BLaER1 treated with 17β-estradiol and CSF1 and Interleukin-3, amounts not matched to agents 10 nM and 100 nM (cell line): Measurements from ENCODE around the gene PCCA.
"Not testable (repeated sequence)": the region's sequence is repeated elsewhere in the genome, so short reads cannot be mapped to it uniquely, and the experiment has no call there.

Experiments
- H3K27ac ChIP-seq, 11 experiments: shearing (Covaris generic); formaldehyde crosslinking; 2 replicates each; pipeline ENCODE4 v1.8.1; 2022
- H3K27me3 ChIP-seq, 11 experiments: shearing (Covaris generic); formaldehyde crosslinking; 2 replicates each; pipeline ENCODE4 v1.8.1; 2022
- H3K36me3 ChIP-seq, 11 experiments: shearing (Covaris generic); formaldehyde crosslinking; 2 replicates each; pipeline ENCODE4 v1.8.1; 2022
- H3K4me1 ChIP-seq, 10 experiments: shearing (Covaris generic); formaldehyde crosslinking; 2 replicates each; pipeline ENCODE4 v1.8.1; 2022
- H3K4me2 ChIP-seq, 11 experiments: shearing (Covaris generic); formaldehyde crosslinking; 2 replicates each; pipeline ENCODE4 v1.8.1; 2022
- H3K4me3 ChIP-seq, 10 experiments: shearing (Covaris generic); formaldehyde crosslinking; 2 replicates each; pipeline ENCODE4 v1.8.1; 2022
- H3K9ac ChIP-seq, 11 experiments: shearing (Covaris generic); formaldehyde crosslinking; 2 replicates each; pipeline ENCODE4 v1.8.1; 2022
- H3K9me3 ChIP-seq, 11 experiments: shearing (Covaris generic); formaldehyde crosslinking; replicated peaks in 1 of 11; 2 replicates each; pipeline ENCODE4 v1.8.1; 2022
- H4K20me1 ChIP-seq, 11 experiments: shearing (Covaris generic); formaldehyde crosslinking; 2 replicates each; pipeline ENCODE4 v1.8.1; 2022
- Cebpa-rat ChIP-seq, 11 experiments: shearing (Covaris generic); IDR thresholded peaks; 2 replicates each; pipeline ENCODE4 v1.8.1; 2022

PCCA gene

DNA sequence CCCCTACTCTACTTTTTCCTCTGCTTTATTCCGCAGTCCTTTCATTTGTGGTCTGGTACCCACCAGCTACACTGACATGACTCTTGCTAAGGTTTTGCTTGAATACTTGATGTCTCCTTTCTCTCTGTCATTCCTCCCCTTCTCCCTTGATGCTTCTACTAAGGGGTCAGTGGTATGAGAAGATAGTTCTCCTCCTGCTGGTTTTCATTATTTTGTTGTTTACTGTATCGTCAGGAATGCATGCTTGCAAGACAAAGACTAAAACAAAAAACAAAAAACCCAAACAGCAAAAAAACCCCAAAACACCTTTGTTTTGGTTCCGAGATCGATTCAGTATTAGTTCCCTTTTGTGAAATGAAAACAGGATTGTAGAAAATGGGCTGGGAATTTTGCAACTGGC lies 59.5 kb downstream of the PCCA start:
- Histone ChIP-seq H3K4me1 (no peaks in the 10 kb centered on the region), H3K4me2 (no peak overlapping the region), H3K9ac (no peak overlapping the region), H3K27ac (no peak overlapping the region), H3K4me3 (no peak overlapping the region), H3K36me3 (peaks cover 0 to 7% (median 0%) of the 10 kb centered on the region in 11 experiments; a peak in 4 of 22 replicates), H3K9me3 (peaks cover 20 to 34% (median 28%) of the 10 kb centered on the region in 11 experiments), H4K20me1 (no peaks in the 10 kb centered on the region), H3K27me3 (no peaks in the 10 kb centered on the region)
- no peak for TF ChIP-seq Cebpa-rat (IDR thresholded peaks at IDR 0.05)

DNA sequence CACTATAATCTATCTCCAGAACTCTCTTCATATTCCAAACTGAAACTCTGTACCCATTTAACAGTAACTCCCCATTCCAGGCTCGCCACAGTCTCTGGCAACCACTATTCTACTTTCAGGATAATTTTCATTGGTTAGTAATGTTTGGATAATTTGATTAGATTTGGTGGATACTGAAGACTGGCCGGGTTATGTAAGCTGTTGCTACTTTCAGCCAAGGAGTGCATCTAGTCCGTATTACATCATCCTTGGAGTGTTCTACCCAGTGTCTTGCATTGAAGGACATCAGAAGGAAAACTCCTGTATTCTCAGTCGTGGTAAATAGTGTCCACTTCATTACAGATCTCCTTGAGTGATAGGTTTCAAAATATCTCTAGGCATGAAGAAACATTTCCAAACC lies 60.5 kb downstream of the PCCA start:
- no peak overlapping the region for H3K4me3 ChIP-seq
- no peak overlapping the region for H3K4me2 ChIP-seq
- H3K9ac ChIP-seq: no peak overlapping the region
- H3K36me3 ChIP-seq: peaks cover 0 to 7% (median 0%) of the 10 kb centered on the region in 11 experiments; a peak in 4 of 22 replicates
- no peaks in the 10 kb centered on the region for H4K20me1 ChIP-seq
- peaks cover 20 to 34% (median 27%) of the 10 kb centered on the region in 11 experiments for H3K9me3 ChIP-seq
- no peak overlapping the region for H3K27ac ChIP-seq
- no peak for TF ChIP-seq Cebpa-rat (IDR thresholded peaks at IDR 0.05)
- H3K27me3 ChIP-seq: no peaks in the 10 kb centered on the region
- H3K4me1 ChIP-seq: no peaks in the 10 kb centered on the region

DNA sequence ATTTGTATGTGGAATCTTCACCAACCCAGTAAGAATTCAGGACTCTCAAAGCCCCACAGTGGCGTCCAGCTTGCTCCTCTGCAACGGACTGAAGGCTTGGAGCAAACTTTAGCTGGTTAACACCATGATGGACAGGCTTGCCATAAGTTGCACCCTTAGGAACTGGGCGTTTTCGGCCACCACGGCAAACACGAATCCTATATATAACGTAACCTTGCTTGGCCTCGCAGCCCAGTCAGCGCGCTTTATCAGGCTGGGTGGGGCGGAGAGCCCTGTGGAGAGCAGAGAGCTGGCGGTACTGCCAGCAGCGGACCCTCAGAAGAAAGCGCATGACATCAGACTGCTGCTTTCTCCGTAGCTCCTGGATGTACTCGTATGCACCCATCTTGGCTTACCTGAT lies 61.8 kb downstream of the PCCA start:
- H3K4me3 ChIP-seq, H3K27ac ChIP-seq, H3K4me1 ChIP-seq, H4K20me1 ChIP-seq, H3K27me3 ChIP-seq, H3K36me3 ChIP-seq, H3K9ac ChIP-seq, H3K4me2 ChIP-seq: not testable (repeated sequence)
- H3K9me3 ChIP-seq: peaks cover 11 to 23% (median 18%) of the 10 kb centered on the region in 11 experiments

DNA sequence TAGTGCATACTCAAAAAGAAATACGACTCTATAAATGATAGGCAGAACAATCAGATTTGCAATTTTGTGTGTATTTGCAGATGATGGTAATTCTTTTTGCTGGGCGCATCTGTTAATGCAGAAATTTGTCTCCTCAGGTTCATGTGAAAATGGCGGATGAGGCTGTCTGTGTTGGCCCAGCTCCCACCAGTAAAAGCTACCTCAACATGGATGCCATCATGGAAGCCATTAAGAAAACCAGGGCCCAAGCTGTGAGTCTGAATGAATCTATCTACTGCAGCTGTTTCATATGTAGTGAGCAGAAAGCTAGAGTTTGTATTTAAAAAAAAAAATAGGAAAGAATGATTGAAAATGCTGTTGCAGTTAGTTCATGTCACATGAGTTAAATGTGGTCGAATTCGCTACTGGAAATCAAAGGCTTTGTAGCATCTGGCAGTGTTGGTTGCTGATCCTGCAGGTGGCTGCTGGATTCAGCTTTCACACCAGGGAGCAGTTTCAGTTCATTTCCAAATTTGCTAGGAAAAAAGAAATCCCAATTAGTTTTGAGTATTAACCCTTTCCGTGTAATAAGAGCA lies 66.0 kb downstream of the PCCA start:
- Histone ChIP-seq H3K36me3 (peaks cover 0 to 10% (median 0%) of the 10 kb centered on the region in 11 experiments; a peak in 3 of 22 replicates), H3K4me3 (no peak overlapping the region), H3K27me3 (no peaks in the 10 kb centered on the region), H4K20me1 (no peaks in the 10 kb centered on the region), H3K9ac (no peak overlapping the region), H3K9me3 (no peaks in the 10 kb centered on the region), H3K4me1 (peaks cover 0 to 7% (median 0%) of the 10 kb centered on the region in 10 experiments; a peak in 4 of 20 replicates), H3K27ac (no peak overlapping the region), H3K4me2 (no peak overlapping the region)
- TF ChIP-seq Cebpa-rat (IDR thresholded peaks at IDR 0.05): no peak

DNA sequence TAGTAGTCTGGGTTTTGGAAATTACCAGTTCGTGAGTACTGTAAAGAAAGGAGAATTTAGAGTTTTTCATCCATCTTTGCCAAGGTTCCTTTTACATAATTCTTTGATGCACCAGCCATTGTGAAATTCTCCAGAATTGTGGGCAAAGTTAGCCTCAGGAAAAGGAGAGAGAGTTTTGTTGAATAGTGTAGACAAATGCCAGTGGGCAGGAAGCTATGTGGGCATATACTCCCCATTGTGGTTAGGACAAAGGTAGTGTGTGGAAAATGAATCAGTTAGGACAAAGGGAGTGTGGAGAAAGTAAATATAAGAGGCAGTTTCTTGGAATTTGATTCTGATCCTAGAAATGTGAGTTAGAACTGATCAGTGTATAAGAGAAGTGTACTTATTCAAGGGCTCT lies 67.9 kb downstream of the PCCA start:
- Histone ChIP-seq H4K20me1 (no peaks in the 10 kb centered on the region), H3K9ac (no peak overlapping the region), H3K4me2 (peak overlapping the region in 1 of 11 experiments; percentile 4; a peak in 1 of 22 replicates), H3K36me3 (peaks cover 0 to 10% (median 0%) of the 10 kb centered on the region in 11 experiments; a peak in 2 of 22 replicates), H3K27me3 (no peaks in the 10 kb centered on the region), H3K27ac (no peak overlapping the region), H3K4me1 (peaks cover 0 to 7% (median 0%) of the 10 kb centered on the region in 10 experiments; a peak in 4 of 20 replicates), H3K4me3 (no peak overlapping the region), H3K9me3 (no peaks in the 10 kb centered on the region)
- TF ChIP-seq Cebpa-rat (IDR thresholded peaks at IDR 0.05): no peak

DNA sequence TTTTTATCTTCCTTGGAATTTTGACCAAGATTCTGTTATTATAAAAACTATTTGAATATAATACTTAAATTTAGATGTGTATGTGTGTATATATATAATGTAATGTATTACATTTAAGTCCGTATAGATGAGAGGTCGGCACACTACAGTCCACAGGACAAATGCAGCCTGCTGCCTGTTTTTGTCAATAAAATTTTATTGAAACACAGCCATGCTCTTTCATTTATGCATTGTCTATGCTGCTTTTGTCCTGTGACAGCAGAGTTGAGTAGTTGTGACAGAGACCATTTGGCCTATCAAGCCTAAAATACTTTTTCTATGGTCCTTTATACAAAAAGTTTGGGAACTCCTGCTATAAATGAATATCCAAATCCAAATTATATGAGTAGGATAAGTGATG lies 69.7 kb downstream of the PCCA start:
- Histone ChIP-seq H3K9me3 (no peaks in the 10 kb centered on the region), H3K27ac (no peak overlapping the region), H3K9ac (no peak overlapping the region), H3K4me3 (no peak overlapping the region), H3K27me3 (no peaks in the 10 kb centered on the region), H3K4me2 (no peak overlapping the region), H3K4me1 (peaks cover 0 to 7% (median 0%) of the 10 kb centered on the region in 10 experiments; a peak in 4 of 20 replicates), H3K36me3 (peaks cover 0 to 10% (median 0%) of the 10 kb centered on the region in 11 experiments; a peak in 2 of 22 replicates), H4K20me1 (no peaks in the 10 kb centered on the region)
- no peak for TF ChIP-seq Cebpa-rat (IDR thresholded peaks at IDR 0.05)

DNA sequence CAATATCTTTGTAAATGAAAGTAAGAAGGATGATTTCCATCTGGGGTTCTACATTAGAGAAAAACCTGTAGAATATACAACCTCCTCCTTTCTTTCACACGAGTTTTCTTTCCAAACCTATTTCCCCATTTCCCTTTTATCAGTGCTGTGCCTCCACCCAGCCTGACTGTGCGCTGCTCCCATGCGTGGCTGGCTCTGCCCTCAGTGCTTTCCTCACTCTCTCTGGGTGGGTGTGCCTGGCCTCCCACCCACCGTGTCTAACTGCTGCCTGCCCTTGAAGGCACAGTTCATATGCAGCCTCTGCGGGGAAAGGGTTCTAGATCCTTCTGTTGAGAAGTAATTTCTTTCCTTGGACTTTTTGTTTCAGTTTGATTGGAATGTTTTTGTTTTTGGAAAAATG lies 70.7 kb downstream of the PCCA start:
- Histone ChIP-seq H3K9ac (no peak overlapping the region), H3K4me2 (no peak overlapping the region), H3K9me3 (no peaks in the 10 kb centered on the region), H3K27ac (no peak overlapping the region), H3K4me3 (no peak overlapping the region), H3K27me3 (no peaks in the 10 kb centered on the region), H3K4me1 (peaks cover 0 to 7% (median 0%) of the 10 kb centered on the region in 10 experiments; a peak in 4 of 20 replicates), H3K36me3 (peaks cover 0 to 10% (median 0%) of the 10 kb centered on the region in 11 experiments; a peak in 2 of 22 replicates), H4K20me1 (no peaks in the 10 kb centered on the region)
- no peak for TF ChIP-seq Cebpa-rat (IDR thresholded peaks at IDR 0.05)

DNA sequence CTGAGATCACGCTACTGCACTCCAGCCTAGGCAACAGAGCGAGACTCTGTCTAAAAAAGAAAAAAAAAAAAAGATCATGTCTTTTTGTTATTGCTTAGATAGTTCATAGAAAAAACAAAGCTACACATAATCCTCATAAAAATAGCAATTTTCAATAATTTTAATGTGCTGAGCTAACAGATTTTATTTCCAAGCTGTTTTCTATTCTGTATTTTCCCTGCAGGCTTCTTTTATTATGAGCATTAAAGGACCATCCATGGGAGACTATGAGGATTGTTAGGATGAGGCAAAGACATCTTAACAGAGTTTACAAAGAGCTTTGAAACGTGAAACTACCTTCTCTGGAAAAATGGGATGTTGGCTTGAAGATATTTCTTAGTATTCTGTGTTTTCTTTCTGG lies 71.6 kb downstream of the PCCA start:
- Histone ChIP-seq H3K4me3 (no peak overlapping the region), H3K4me2 (no peak overlapping the region), H3K27me3 (no peaks in the 10 kb centered on the region), H3K27ac (no peak overlapping the region), H3K36me3 (0 out of 22 replicates have a peak, but pooled peaks cover 0 to 4% (median 0%) of the 10 kb centered on the region in 11 experiments), H3K9me3 (no peaks in the 10 kb centered on the region), H3K4me1 (peaks cover 0 to 7% (median 0%) of the 10 kb centered on the region in 10 experiments; a peak in 4 of 20 replicates), H3K9ac (no peak overlapping the region), H4K20me1 (no peaks in the 10 kb centered on the region)
- TF ChIP-seq Cebpa-rat (IDR thresholded peaks at IDR 0.05): no peak

DNA sequence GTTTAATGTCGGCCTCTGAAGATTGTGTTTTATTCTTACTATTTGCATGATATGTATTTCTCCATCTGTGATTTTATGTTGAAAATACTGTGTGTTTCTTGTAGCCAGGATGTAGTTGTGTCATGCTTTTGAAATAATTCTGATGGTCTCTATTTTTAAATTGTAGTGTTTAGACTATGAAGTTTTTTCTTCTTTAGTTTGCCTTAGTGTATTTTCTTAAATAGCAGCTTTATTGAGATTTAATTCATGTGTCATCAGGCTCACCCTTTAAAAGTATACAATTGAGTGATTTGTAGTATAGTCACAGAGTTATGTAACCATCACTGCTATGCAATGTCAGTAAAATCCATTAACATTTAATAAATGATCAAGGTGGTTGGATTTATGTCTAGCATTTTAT lies 74.5 kb downstream of the PCCA start:
- no peak for TF ChIP-seq Cebpa-rat (IDR thresholded peaks at IDR 0.05)
- Histone ChIP-seq H3K9ac (no peak overlapping the region), H3K4me3 (no peak overlapping the region)

DNA sequence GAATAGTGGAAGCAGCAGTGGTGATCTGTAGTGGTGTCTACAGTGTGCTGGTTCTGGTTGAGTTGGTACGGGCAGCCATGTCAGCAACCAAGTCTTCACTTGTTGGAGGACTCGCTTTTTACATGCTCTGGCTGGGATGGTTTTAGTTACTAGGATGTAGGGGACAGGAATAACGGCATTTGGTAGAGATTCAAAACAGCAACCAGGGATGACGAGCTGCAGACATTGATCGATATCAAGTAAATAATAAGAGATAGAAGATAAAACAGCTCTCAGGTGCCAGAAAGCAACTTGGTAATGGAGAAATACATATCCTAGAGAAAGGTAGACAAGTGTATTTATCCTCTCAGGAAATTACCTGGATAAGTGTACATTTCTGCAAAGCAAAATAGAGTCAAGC lies 84.3 kb downstream of the PCCA start:
- H3K4me2 ChIP-seq: no peak overlapping the region
- no peaks in the 10 kb centered on the region; a peak in 1 of 22 replicates for H3K36me3 ChIP-seq
- no peak for TF ChIP-seq Cebpa-rat (IDR thresholded peaks at IDR 0.05)
- H3K9ac ChIP-seq: no peak overlapping the region
- no peaks in the 10 kb centered on the region for H4K20me1 ChIP-seq
- no peaks in the 10 kb centered on the region for H3K27me3 ChIP-seq
- no peak overlapping the region for H3K27ac ChIP-seq
- peaks cover 0 to 12% (median 7%) of the 10 kb centered on the region in 11 experiments; a peak in 13 of 22 replicates for H3K9me3 ChIP-seq
- H3K4me3 ChIP-seq: no peak overlapping the region
- no peaks in the 10 kb centered on the region for H3K4me1 ChIP-seq

More for the DNA sequence above, 74.5 kb downstream of the PCCA start:
- Histone ChIP-seq H4K20me1 (no peaks in the 10 kb centered on the region), H3K9me3 (no peaks in the 10 kb centered on the region), H3K27ac (no peak overlapping the region), H3K36me3 (no peaks in the 10 kb centered on the region), H3K4me1 (no peaks in the 10 kb centered on the region), H3K4me2 (no peak overlapping the region), H3K27me3 (no peaks in the 10 kb centered on the region)

DNA sequence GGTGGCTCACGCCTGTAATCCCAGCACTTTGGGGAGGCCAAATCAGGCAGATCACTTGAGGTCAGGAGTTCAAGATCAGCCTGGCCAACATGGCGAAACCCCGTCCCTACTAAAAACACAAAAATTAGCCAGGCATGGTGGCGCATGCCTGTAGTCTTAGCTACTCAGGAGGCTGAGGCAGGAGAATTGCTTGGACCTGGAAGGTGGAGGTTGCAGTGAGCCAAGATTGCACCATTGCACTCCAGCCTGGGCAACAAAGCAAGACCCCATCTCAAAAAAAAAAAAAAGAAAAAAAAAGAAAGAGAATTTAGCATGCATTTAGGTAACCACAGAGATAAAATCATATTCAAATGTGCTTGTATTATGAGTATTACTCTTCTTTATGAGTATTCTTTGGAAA lies 85.6 kb downstream of the PCCA start:
- not testable (repeated sequence) for H3K4me2 ChIP-seq, H3K4me3 ChIP-seq, H3K9ac ChIP-seq, H3K27me3 ChIP-seq, H3K36me3 ChIP-seq, H3K4me1 ChIP-seq, H3K27ac ChIP-seq, H4K20me1 ChIP-seq
- peaks cover 0 to 12% (median 7%) of the 10 kb centered on the region in 11 experiments; a peak in 13 of 22 replicates for H3K9me3 ChIP-seq
